ENCODE data around the gene PABPC1L.

DNA sequence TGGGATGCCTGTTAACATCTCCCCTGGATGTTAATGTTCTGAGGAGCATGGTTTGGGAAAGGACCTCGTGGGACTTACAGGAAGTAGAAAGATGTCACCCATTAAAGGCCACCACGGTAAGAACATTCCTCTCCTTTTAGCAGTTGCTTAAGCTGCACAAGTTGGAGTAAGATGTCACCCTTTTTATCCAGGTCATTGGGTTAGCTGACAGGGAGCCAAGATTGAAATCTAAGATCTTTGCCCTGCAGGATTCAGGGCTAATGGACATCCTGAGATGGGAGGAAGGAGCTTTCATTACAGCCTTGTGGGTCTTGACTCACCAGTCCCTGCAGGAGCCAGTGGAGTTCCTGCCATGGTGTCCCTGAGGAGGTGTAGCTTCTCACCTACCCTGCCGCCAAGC lies 22.1 kb downstream of the PABPC1L start:
- TF ChIP-seq CTCF (IDR thresholded peaks at IDR 0.05; ENCODE audit: insufficient read depth, low read length, poor library complexity, severe bottlenecking), result no peak
- no peak for TF ChIP-seq EZH2phosphoT487 (conservative IDR thresholded peaks at IDR 0.05; ENCODE audit: low read length)
